Caco-2 (cell line): ENCODE data around the gene RHBDD2. TPM values are rescaled to one million over a fixed set of nuclear protein-coding genes. Genes with fewer than 3 reads are reported as not detected.
"Not testable (repeated sequence)": the region's sequence is repeated elsewhere in the genome, so short reads cannot be mapped to it uniquely, and the experiment has no call there.

Source experiments
- Bru-seq: library from RNA; stranded (reverse); fragments of 400-500 nt; gene quantifications from one replicate; lab custom pipeline; 2021; lab: Mats Ljungman, UMichigan
- BruChase-seq, 2 experiments: library from RNA; stranded (reverse); fragments of 400-500 nt; gene quantifications; one replicate each; lab custom pipeline; 2021; lab: Mats Ljungman, UMichigan
- BruUV-seq: library from RNA; stranded (reverse); fragments of 400-500 nt; replicated peaks from 2 replicates; lab custom pipeline; 2021; lab: Mats Ljungman, UMichigan
- CTCF ChIA-PET: fragments of 300-600 bp; sonication (Branson Sonifier 250); formaldehyde crosslinking; loops from one replicate; lab custom pipeline; 2022; ENCODE audit warnings: antibody characterized with exemption; lab: Charles Lee
- POLR2A ChIA-PET: fragments of 300-600 bp; sonication (Branson Sonifier 250); formaldehyde crosslinking; loops from one replicate; lab custom pipeline; 2022; ENCODE audit warnings: antibody characterized with exemption; lab: Charles Lee
- DNase-seq, 2 experiments: peaks; one replicate each; pipeline versions ENCODE4 v3.0.0 to v3.0.0-alpha.2; 2020 to 2022
- H3K27me3 ChIP-seq: replicated peaks from 2 replicates; pipeline ENCODE4 v1.6.0; 2011; ENCODE audit warnings: low read length; ENCODE audit not compliant: control insufficient read depth, insufficient read depth
- H3K36me3 ChIP-seq: 2 replicates; pipeline ENCODE4 v1.5.1; 2011; ENCODE audit warnings: low read length; ENCODE audit not compliant: control insufficient read depth, insufficient read depth
- H3K4me1 ChIP-seq: fragments of 250-450 bp; sonication (Bioruptor Pico); 2 replicates; pipeline ENCODE4 v1.5.1; 2020; ENCODE audit warnings: mild to moderate bottlenecking
- H3K4me3 ChIP-seq: 2 replicates; pipeline ENCODE4 v1.5.1; 2011; ENCODE audit warnings: low read depth, mild to moderate bottlenecking, control low read depth, low read length
- H3K9me3 ChIP-seq: fragments of 250-450 bp; sonication (Bioruptor Pico); 2 replicates; pipeline ENCODE4 v1.5.1; 2020; ENCODE audit warnings: mild to moderate bottlenecking, moderate library complexity
- H3K27ac Mint-ChIP-seq: one replicate; pipeline ENCODE4 v1.8.0; 2022; ENCODE audit warnings: mixed read lengths; ENCODE audit not compliant: unreplicated experiment
- H3K27me3 Mint-ChIP-seq: one replicate; pipeline ENCODE4 v1.8.0; 2022; ENCODE audit warnings: mixed read lengths; ENCODE audit not compliant: insufficient read depth, unreplicated experiment
- H3K36me3 Mint-ChIP-seq: one replicate; pipeline ENCODE4 v1.8.0; 2022; ENCODE audit warnings: mild to moderate bottlenecking, mixed read lengths; ENCODE audit not compliant: insufficient read depth, unreplicated experiment
- H3K4me1 Mint-ChIP-seq: one replicate; pipeline ENCODE4 v1.8.0; 2022; ENCODE audit warnings: low read depth, mixed read lengths; ENCODE audit not compliant: unreplicated experiment
- H3K4me3 Mint-ChIP-seq: one replicate; pipeline ENCODE4 v1.8.0; 2022; ENCODE audit warnings: mild to moderate bottlenecking, moderate library complexity, mixed read lengths; ENCODE audit not compliant: unreplicated experiment
- H3K9me3 Mint-ChIP-seq: one replicate; pipeline ENCODE4 v1.8.0; 2022; ENCODE audit warnings: mixed read lengths; ENCODE audit not compliant: unreplicated experiment
- intact Hi-C: fragments of 100-400 bp; cut with micrococcal nuclease; formaldehyde crosslinking; loops from one replicate; pipeline ENCODE4 v1.10.0; 2022; ENCODE audit not compliant: unreplicated experiment
- long read RNA-seq: library from polyadenylated mRNA; stranded (forward); transcript quantifications from one replicate; pipeline ENCODE4 v2.0.0, GENCODE V29; 2022
- total RNA-seq: library from RNA; stranded (reverse); gene quantifications from 2 replicates; pipeline ENCODE4 v1.2.3, GENCODE V29; 2022
- TF ChIP-seq, protein P1 (sequence below), 2 experiments: fragments of 200-600 bp in 1 of 2; IDR thresholded peaks; 1 replicate in 1 of 2; 2 replicates in 1 of 2; pipeline versions ENCODE4 v1.5.1 to v1.8.0; 2011 to 2022; ENCODE audit warnings: antibody characterized with exemption in 1 of 2, control low read depth in 1 of 2, inconsistent platforms in 1 of 2, low read depth in 1 of 2, low read length in 1 of 2, mild to moderate bottlenecking in 1 of 2, moderate library complexity in 1 of 2; ENCODE audit not compliant: insufficient read depth in 1 of 2, severe bottlenecking in 1 of 2, unreplicated experiment in 1 of 2

The RHBDD2 gene
- total RNA-seq, result 50.1 and 55.6 TPM in 2 replicates
- Bru-seq, nascent RNA, result percentile 78 among the genes with signal in this experiment
- BruChase-seq, experiment 1, labeled RNA remaining after a 2-hour chase, result percentile 69 among the genes with signal in this experiment
- percentile 83 among the genes with signal in this experiment for BruChase-seq, experiment 2, labeled RNA remaining after a 6-hour chase
- long read RNA-seq, transcript RHBDD2-201 (4 exons, 1,802 nt), result major isoform, 115 of 193 reads
- long read RNA-seq, transcript RHBDD2-202 (5 exons, 1,878 nt), result minor isoform, 62 of 193 reads
- long read RNA-seq, partial matches to known transcripts, result 5 of 193 reads
- long read RNA-seq, other reads (novel, unspliced or antisense), result 9 of 193 reads

DNA sequence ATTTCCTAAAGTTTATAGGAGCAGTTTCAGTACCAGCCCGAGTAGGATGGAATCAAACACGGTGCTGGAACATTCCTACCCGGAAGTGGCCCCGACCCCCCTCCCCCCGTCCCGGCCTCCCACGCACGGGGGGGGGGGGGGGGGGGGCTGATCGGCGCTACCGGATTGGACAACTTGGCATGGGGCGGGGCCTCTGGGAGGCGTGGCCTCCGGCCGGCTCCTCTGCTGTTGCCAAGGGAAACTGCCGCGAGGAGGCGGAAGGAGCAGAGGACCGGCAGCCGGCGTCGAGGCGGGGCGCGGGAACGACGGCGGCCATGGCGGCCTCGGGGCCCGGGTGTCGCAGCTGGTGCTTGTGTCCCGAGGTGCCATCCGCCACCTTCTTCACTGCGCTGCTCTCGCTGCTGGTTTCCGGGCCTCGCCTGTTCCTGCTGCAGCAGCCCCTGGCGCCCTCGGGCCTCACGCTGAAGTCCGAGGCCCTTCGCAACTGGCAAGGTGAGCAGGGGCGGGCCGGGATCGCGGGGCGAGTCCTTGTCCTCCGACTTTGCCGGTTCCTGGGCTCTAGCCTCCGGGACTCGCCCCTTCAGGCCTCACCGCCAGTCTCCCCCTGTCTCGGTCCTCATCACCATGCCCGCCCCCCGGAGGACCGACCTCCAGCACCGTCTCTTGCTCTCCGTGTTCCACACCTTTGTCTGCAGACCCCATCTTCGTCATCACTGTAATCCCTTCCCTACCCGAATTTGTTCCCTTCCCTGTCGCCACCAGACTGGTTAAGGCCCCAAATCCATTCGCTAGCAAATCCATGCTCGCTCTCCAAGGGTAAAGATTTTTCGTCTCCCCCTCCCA lies at the start of gene RHBDD2:
Gene RHBDD2, plus strand, starts transcription at position 266 of the 843 bp plus-strand sequence. Its CDS starts 49 bp downstream, at position 315.
- H3K36me3 Mint-ChIP-seq, result peaks cover 48% of the 10 kb centered on the region
- no TSS peak for BruUV-seq
- TF ChIP-seq, protein P1, sequence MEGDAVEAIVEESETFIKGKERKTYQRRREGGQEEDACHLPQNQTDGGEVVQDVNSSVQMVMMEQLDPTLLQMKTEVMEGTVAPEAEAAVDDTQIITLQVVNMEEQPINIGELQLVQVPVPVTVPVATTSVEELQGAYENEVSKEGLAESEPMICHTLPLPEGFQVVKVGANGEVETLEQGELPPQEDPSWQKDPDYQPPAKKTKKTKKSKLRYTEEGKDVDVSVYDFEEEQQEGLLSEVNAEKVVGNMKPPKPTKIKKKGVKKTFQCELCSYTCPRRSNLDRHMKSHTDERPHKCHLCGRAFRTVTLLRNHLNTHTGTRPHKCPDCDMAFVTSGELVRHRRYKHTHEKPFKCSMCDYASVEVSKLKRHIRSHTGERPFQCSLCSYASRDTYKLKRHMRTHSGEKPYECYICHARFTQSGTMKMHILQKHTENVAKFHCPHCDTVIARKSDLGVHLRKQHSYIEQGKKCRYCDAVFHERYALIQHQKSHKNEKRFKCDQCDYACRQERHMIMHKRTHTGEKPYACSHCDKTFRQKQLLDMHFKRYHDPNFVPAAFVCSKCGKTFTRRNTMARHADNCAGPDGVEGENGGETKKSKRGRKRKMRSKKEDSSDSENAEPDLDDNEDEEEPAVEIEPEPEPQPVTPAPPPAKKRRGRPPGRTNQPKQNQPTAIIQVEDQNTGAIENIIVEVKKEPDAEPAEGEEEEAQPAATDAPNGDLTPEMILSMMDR (IDR thresholded peaks at IDR 0.05; ENCODE audit: insufficient read depth in 1 of 2, low read depth in 1 of 2, low read length in 1 of 2, severe bottlenecking in 1 of 2, unreplicated experiment in 1 of 2), result peak in 1 of 2 experiments; percentile 10
- DNase-seq, result peak; percentile 95
- CTCF ChIA-PET, result interaction anchor here (0.7 to 1.1 kb wide), 3 partner anchors 27 to 141 kb away, joined by 3 to 9 read pairs (median 4); no protein-coding TSS in a partner anchor
- H3K4me3 ChIP-seq, result peak within 1 kb of the TSS; percentile 81
- POLR2A ChIA-PET, result interaction anchor here (0.7 kb wide), 1 partner anchor 381 kb away, joined by 3 read pairs; no protein-coding TSS in a partner anchor
- H3K4me3 Mint-ChIP-seq, result peak within 1 kb of the TSS; percentile 94
- H3K9me3 ChIP-seq, result no peaks in the 10 kb centered on the region
- H3K27me3 ChIP-seq, result no peaks in the 10 kb centered on the region
- H3K36me3 ChIP-seq, result peaks cover 2% of the 10 kb centered on the region; the same call in 1 of the 2 replicates
- H3K4me1 ChIP-seq, result peaks cover 6% of the 10 kb centered on the region
- peaks cover 8% of the 10 kb centered on the region for H3K4me1 Mint-ChIP-seq
- H3K27me3 Mint-ChIP-seq, result no peaks in the 10 kb centered on the region
- H3K27ac Mint-ChIP-seq, result peak within 1 kb of the TSS; percentile 93
- intact Hi-C loops, result loop anchor here (2.0 to 10.0 kb wide), 4 partner anchors 28 to 116 kb away; partner anchors contain the start of genes POR and TMEM120A
- H3K9me3 Mint-ChIP-seq, result no peaks in the 10 kb centered on the region

GRCh38 chr7:75829656-75830055 lies 49.2 kb upstream of the RHBDD2 start:
- H3K4me1 ChIP-seq, H3K4me3 Mint-ChIP-seq, BruUV-seq, H3K9me3 ChIP-seq, H3K27me3 Mint-ChIP-seq, POLR2A ChIA-PET, DNase-seq, CTCF ChIA-PET, H3K9me3 Mint-ChIP-seq, H3K27ac Mint-ChIP-seq, H3K4me1 Mint-ChIP-seq, H3K4me3 ChIP-seq, H3K36me3 Mint-ChIP-seq, intact Hi-C loops, H3K27me3 ChIP-seq, H3K36me3 ChIP-seq: not testable (repeated sequence)

GRCh38 chr7:75830978-75831377 lies 47.9 kb upstream of the RHBDD2 start:
- Mint-ChIP-seq H3K27me3 (no peaks in the 10 kb centered on the region), H3K9me3 (no peaks in the 10 kb centered on the region), H3K4me1 (no peaks in the 10 kb centered on the region), H3K4me3 (no peak overlapping the region), H3K27ac (no peak overlapping the region), H3K36me3 (no peaks in the 10 kb centered on the region)
- no TSS peak for BruUV-seq
- Histone ChIP-seq H3K36me3 (no peaks in the 10 kb centered on the region), H3K27me3 (no peaks in the 10 kb centered on the region; the same call in 1 of the 2 replicates), H3K4me3 (no peak overlapping the region), H3K4me1 (no peaks in the 10 kb centered on the region), H3K9me3 (no peaks in the 10 kb centered on the region)
- intact Hi-C loops, result no loop called here
- no peak for DNase-seq
- TF ChIP-seq, protein P1 (IDR thresholded peaks at IDR 0.05; ENCODE audit: insufficient read depth in 1 of 2, low read depth in 1 of 2, low read length in 1 of 2, severe bottlenecking in 1 of 2, unreplicated experiment in 1 of 2), result no peak
- CTCF ChIA-PET, result no interaction called here
- POLR2A ChIA-PET, result no interaction called here

DNA sequence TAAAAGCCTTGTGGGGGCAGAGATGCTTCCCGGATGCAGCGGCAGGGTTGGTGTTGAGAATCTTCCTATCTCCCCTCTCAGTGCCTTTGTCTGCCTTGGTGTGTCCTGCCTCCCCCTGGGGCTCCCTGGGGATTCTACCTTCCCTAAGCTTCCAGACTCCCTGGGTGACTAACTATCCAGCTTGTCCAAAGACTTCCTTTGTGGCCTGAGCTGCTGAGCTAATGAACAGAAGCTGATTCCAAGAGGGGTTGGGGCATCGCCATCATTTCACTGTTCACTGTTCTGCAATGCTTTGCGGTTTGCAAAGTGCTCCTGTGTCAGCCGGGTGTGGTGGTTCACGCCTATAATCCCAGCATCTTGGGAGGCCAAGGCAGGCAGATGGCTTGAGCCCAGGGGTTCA lies 45.2 kb upstream of the RHBDD2 start:
- H3K4me3 ChIP-seq, DNase-seq, intact Hi-C loops, H3K9me3 ChIP-seq, H3K27me3 Mint-ChIP-seq, H3K27ac Mint-ChIP-seq, H3K4me1 Mint-ChIP-seq, POLR2A ChIA-PET, H3K27me3 ChIP-seq, BruUV-seq, CTCF ChIA-PET, H3K36me3 Mint-ChIP-seq, H3K4me1 ChIP-seq, H3K36me3 ChIP-seq, H3K9me3 Mint-ChIP-seq, H3K4me3 Mint-ChIP-seq: not testable (repeated sequence)
